Fibroblast of peridontal ligament (primary cell): Measurements from ENCODE around the gene NUCB1.

Experiments used
- DNase-seq: peaks from one replicate; pipeline ENCODE4 v3.0.0-alpha.2; 2010; ENCODE audit errors: extremely low read depth

Gene NUCB1

GRCh38 chr19:48934837-48935236 is 34.7 kb downstream of the NUCB1 start:
- DNase-seq: no peak

- no peak for DNase-seq
These were observed 35.8 kb downstream of the NUCB1 start for GRCh38 chr19:48935864-48936263.

- DNase-seq: no peak
These were observed 38.1 kb downstream of the NUCB1 start for GRCh38 chr19:48938256-48938655.

GRCh38 chr19:48940902-48941301 is 40.8 kb downstream of the NUCB1 start:
- DNase-seq: no peak

GRCh38 chr19:48943081-48943480 is 43.0 kb downstream of the NUCB1 start:
- DNase-seq: no peak

GRCh38 chr19:48945415-48945814 is 45.3 kb downstream of the NUCB1 start:
- DNase-seq: no peak

- DNase-seq: no peak
These were observed 45.7 kb downstream of the NUCB1 start for GRCh38 chr19:48945817-48946216.

- DNase-seq: no peak
These were observed 46.5 kb downstream of the NUCB1 start for GRCh38 chr19:48946463-48947257.

- no peak for DNase-seq
These were observed 47.1 kb downstream of the NUCB1 start for GRCh38 chr19:48947258-48947542.

GRCh38 chr19:48950159-48950558 is 50.0 kb downstream of the NUCB1 start:
- DNase-seq: no peak

GRCh38 chr19:48950830-48951519 is 50.9 kb downstream of the NUCB1 start:
- DNase-seq: no peak

GRCh38 chr19:48953141-48953540 is 53.0 kb downstream of the NUCB1 start:
- no peak for DNase-seq

GRCh38 chr19:48953990-48954594 is 54.0 kb downstream of the NUCB1 start:
- no peak for DNase-seq

GRCh38 chr19:48954595-48955307 is 54.6 kb downstream of the NUCB1 start, which contains the start of gene BAX:
Gene BAX, plus strand, starts transcription at chr19:48954875. Its CDS starts 54 bp downstream, at chr19:48954929.
- DNase-seq: peak; percentile 93

GRCh38 chr19:48955308-48955958 is 55.3 kb downstream of the NUCB1 start:
- no peak for DNase-seq

GRCh38 chr19:48958006-48958405 is 57.9 kb downstream of the NUCB1 start:
- no peak for DNase-seq

- no peak for DNase-seq
These were observed 59.5 kb downstream of the NUCB1 start for GRCh38 chr19:48959341-48960239.

- DNase-seq: no peak
These were observed 61.0 kb downstream of the NUCB1 start for GRCh38 chr19:48961051-48961649.

- no peak for DNase-seq
These were observed 61.5 kb downstream of the NUCB1 start for GRCh38 chr19:48961673-48962028.

- no peak for DNase-seq
These were observed 62.1 kb downstream of the NUCB1 start for GRCh38 chr19:48962029-48962848.
